Suppressor macrophage treated with lipopolysaccharide for 1 hour (primary cell): ENCODE measurements around the gene MCM6.
A peak's percentile ranks its signal among the peaks of the same experiment; 100 is the strongest.
"Not testable (repeated sequence)": the region's sequence is repeated elsewhere in the genome, so short reads cannot be mapped to it uniquely, and the experiment has no call there.

Experiments used
- DNase-seq, 3 donors: peaks; one replicate each; pipeline ENCODE4 v3.0.0-alpha.2; 2020 to 2022

MCM6 gene

DNA sequence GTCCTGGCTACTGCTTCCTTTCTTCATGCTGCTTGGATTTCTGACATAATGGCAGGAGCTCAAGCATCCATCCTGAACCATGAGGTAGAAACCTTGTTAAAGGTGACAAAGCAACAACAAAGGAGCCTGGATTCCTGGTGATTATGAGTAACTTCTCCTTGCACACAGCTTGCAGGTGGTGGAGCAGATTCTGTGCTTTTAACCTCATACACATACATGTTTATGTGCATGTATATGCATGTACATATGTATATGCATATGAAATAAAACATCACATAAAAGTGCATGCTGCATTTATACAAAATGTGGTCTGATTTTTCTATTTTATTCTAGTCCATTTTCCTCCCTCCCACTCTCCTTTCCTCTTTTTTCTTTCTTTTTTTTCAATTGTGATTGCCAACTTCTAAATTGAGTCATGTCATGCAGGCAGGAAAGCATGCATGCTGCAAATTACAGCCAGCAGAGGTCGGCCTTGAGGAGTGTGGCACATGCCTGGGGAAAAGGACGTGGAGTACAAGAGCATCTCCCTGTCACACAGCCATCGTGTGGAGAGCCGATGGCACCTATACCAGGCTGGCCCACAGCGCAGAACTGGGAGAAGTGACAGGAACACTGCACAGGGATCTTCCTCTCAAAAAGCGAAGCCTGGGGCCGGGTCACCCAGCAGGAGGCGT is 57.2 kb downstream of the MCM6 start:
- peak; percentile 23 to 26 (median 25) for DNase-seq

DNA sequence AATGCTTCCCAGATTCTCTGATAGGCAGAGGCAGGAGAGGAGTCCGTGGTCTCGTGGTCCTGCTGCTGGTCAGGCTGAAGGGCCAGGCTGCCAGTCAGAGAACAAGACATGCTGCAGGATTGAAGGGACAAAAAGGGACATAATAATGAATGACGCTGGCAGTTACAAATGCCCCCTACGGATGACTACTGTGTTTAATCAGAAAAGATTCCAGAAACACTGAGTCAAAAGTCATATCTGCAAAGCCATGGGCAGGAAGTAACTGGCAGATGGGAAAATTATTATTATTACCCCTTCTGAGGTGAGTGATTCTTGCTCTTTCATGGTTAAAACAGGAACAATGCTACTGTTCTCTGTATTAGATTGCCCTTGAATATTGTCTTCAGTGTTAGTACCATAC is 58.3 kb downstream of the MCM6 start:
- DNase-seq = peak in 1 of 3 donors; percentile 45

GRCh38 chr2:135817466-135817865 is 58.8 kb downstream of the MCM6 start:
- no peak for DNase-seq

GRCh38 chr2:135815269-135815668 is 61.0 kb downstream of the MCM6 start:
- DNase-seq = no peak

GRCh38 chr2:135812907-135813511 is 63.2 kb downstream of the MCM6 start:
- no peak for DNase-seq

DNA sequence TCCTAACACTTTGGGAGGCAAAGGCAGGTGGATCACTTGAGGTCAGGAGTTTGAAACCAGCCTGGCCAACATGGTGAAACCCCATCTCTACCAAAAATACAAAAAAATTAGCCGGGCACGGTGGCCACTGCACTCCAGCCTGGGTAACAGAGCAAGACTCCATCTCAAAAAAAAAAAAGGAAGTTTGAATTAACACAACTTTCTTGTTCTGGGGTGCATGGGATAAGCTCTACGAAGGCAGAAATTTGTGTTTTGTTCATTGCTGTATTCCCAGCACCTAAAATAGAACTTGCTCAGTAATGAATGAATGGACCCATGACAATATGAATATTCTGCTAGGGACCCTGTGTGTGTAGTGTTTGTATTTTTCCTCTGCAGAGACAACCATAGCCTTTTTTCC is 68.4 kb downstream of the MCM6 start:
- DNase-seq = not testable (repeated sequence)

DNA sequence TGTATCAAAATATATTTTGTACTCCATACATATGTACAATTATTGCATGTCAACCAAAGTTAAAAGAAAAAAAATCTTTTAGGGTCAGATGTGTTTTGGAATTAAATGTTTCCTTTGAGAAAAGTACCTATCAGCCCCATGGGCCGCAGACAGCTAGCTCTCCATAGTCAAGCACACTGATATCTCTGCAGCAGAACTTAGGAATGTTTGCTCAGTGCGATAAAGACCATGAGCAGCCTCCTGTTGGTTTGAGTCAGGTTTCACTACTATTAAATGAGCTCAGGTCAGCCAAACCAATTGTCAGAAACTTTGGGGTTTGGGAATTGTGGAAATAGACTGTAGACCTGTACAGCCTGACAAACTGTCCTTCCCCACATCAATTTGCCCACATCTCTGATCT is 73.0 kb downstream of the MCM6 start:
- no peak for DNase-seq

- DNase-seq = no peak
Observed at GRCh38 chr2:135802350-135802749, 73.9 kb downstream of the MCM6 start.

- peak; percentile 23 to 47 (median 40) for DNase-seq
Observed at GRCh38 chr2:135800513-135801460, 75.5 kb downstream of the MCM6 start.

- no peak for DNase-seq
Observed at GRCh38 chr2:135799738-135800137, 76.5 kb downstream of the MCM6 start.

- DNase-seq = peak in 1 of 3 donors; percentile 40
Observed at GRCh38 chr2:135798762-135799161, 77.5 kb downstream of the MCM6 start.

DNA sequence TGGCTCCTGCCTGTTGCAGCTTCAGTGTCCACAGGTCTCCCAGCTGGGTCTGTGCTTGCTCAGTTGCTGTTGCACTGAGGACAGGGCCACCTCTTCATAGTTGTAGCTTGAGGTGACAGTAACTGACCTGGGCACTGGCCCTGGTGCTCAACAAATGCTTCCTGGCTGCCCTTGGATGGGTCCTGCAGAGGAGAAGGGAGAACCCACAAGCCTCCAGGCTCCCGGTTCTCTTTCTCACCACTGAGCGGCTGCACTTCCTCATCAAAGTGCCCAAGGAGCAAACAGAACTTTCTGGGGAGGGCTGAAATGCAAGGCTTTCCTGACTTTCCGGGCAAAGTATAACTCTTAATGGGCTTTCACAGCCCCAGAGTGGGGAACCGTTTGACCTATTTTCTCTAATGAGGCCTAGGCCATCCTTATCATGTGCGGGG is 78.0 kb downstream of the MCM6 start:
- DNase-seq = no peak

DNA sequence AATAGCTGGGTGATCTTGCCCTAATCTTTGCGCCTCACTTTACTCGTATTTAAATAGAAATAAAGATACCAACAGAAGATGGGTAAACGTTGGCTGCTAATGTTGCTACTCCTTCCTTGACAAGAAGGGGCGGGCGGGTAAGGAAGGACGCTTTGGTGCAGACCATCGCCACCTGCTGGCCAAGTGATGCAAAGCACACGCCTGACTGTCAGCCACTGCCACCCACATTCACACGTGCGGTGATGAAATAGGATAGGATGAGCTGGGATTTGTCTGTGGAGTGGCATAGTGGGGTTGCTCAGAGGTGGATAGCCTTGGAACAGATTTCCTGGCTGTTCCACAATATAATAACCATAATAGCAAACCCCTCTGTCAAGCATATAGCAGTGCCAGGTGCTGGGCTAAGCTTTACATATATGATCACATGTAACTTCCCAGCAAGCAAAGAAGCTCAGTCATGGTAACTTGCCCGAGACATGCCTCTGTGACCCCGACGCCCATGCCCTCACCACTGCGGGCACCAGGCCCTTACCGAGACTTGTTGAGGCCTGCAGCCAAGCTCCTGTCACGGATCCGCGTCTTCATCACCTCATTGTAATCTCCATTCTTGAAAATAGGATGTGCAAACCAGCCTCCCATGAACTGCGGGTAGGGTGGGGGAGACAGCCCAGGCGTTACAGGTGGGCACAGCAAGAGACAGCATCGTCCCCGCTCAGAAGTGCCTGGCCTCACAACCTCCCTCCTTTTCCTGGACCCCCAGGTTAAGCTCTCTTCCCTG is 78.6 kb downstream of the MCM6 start:
- DNase-seq = peak; percentile 84 to 88 (median 88)

DNA sequence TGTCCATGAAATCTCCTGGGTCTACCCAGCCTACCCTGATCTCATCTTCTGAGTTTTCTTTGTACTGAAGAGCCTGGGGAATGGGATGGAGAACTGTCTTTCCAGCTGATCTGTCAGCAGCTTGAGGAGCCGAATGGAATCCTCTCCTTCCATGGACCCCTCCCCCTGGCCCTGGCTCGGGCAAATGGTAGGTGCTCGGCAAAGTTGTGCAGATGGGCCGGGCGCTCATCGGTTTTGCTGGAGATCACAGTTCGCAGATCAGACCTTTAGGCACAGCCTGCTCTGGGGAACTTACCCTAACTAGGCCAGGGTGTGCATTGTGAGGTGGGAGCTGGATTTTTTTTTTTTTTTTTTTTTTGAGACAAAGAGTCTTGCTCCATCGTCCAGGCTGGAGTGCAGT is 79.6 kb downstream of the MCM6 start:
- DNase-seq = no peak

GRCh38 chr2:135795641-135796040 is 80.6 kb downstream of the MCM6 start:
- DNase-seq = not testable (repeated sequence)

DNA sequence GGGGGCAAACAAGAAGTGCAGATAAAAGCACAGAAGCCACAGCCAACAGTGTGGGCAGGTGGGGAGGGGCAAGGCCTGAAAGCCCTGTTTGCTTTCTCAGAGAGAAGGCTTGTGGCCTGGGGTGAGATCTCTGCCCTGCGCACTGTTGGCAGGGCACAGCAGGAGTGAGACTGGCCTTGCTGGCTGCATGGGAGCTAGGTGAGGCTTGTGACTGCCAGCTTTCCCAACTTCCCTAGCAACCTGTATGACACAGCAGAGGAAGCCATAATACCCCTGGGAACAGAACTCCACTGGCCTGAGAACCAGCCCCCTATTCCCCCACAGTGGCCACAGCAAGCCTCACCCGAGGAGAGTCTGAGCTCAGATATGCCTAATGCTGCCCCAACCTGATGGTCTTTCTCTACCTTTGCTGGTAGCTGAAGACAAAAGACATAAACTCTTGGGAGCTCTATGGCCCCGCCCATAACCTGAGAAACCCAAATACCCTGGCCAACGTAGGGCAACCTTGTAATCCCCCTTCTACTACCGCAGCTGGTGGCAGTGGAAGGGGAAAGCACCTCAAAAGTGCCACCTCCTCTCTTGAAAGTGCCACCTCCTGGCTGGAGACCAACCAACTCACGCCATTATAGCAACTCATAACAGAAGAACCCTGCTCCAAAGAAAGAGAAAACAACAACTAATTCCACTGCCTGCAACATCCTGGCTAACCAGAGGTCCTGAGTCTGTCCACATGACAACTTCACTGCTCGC is 83.7 kb downstream of the MCM6 start:
- no peak for DNase-seq

DNA sequence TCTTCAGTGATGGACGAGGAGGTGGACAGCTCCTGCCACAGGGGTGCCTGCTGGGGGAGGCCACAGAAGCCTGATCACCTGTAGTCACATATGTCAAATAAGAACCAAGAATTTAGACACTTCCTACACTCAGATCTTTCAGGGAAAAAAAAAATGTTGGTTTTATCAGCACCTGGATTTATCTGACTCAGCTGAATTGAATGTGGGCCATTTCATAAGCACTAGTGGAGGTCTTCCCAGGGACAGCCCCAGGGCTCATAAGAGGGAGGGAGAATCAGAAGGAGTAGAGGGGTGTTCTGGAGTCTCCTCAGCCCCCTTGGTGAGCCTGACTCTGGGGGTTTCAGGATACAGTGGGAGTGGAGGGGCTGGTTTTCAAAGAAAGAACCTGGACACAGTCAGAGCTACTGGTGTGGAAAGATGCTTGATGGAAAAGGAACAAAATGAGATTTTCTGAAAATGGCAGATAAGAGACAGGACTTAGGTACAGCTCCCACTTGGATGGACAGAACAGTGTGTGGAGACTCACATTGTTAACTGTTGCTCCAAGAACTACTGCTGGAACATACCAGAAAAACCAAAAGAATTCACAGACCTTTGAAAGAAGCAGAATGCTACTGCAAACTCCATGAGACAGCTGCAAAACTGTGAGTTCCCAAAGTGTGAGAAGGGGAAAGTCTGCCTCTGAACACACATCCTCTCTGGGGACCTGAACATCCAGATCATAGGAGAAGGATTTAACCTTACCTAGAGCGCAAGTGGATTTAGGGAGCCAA is 84.6 kb downstream of the MCM6 start:
- DNase-seq = no peak

GRCh38 chr2:135790423-135790822 is 85.8 kb downstream of the MCM6 start:
- no peak for DNase-seq
